Measurements from ENCODE around the gene GTF2F2. TPM values are rescaled to one million over a fixed set of nuclear protein-coding genes. Genes with fewer than 3 reads are reported as not detected.

GTF2F2 gene
- total and polyA plus RNA-seq, 2 donors (not counting 3 experiments of a cell fraction or from before 2014, with no cell fraction given) = 7.5 to 23.6 TPM

GRCh38 chr13:45141369-45141768, 21.1 kb downstream of the GTF2F2 start:
- no peaks in the 10 kb centered on the region for H3K9me1 ChIP-seq (replicated peaks; ENCODE audit: control insufficient read depth, extremely low read depth, insufficient read depth, low read length)
- no peaks in the 10 kb centered on the region for H3K9me3 ChIP-seq (replicated peaks; ENCODE audit: control insufficient read depth, insufficient read depth, low read length)
- intact Hi-C loops (cut with micrococcal nuclease) = no loop called here
- H3K9ac ChIP-seq (replicated peaks; ENCODE audit: extremely low read depth, insufficient read depth, low read length) = no peak overlapping the region
- ChIA-PET CTCF (no interaction called here), POLR2A (no interaction called here)
- peaks cover 30% of the 10 kb centered on the region for H3K79me2 ChIP-seq (ENCODE audit: control insufficient read depth, insufficient read depth, low read length)
- no peak overlapping the region for H2AFZ ChIP-seq (ENCODE audit: low read depth, low read length)
- H4K20me1 ChIP-seq (replicated peaks; ENCODE audit: control insufficient read depth, extremely low read depth, insufficient read depth, low read length) = no peaks in the 10 kb centered on the region
- no peak for DNase-seq (ENCODE audit: low read depth, low spot score)
- dilution Hi-C loops (cut with MboI; ENCODE audit: extremely low pct_ligation_motif_present, low sequenced_read_pairs) = no loop called here
- peaks cover 6% of the 10 kb centered on the region for H3K4me1 ChIP-seq (ENCODE audit: control insufficient read depth, extremely low read depth, insufficient read depth, low read length)
- H3K27ac ChIP-seq (ENCODE audit: insufficient read depth, low read depth, low read length) = no peak overlapping the region
- FAIRE-seq = no peak
- no peak overlapping the region for H3K4me2 ChIP-seq (ENCODE audit: insufficient read depth, low read length)
- no peak overlapping the region for H3K4me3 ChIP-seq (replicated peaks in 1 of 3; ENCODE audit: insufficient read depth in 1 of 3, low read depth in 1 of 3, low read length in 3 of 3)
- no peak for TF ChIP-seq MYC (IDR thresholded peaks at IDR 0.05; ENCODE audit: low read depth, low read length)
- no peak for TF ChIP-seq GATA2 (IDR thresholded peaks at IDR 0.05; ENCODE audit: insufficient read depth, insufficient read length, low read depth, low read length)
- TF ChIP-seq POLR2A (IDR thresholded peaks at IDR 0.05; ENCODE audit: low read depth, low read length) = no peak
- TF ChIP-seq, protein P1, sequence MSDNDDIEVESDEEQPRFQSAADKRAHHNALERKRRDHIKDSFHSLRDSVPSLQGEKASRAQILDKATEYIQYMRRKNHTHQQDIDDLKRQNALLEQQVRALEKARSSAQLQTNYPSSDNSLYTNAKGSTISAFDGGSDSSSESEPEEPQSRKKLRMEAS (IDR thresholded peaks at IDR 0.05; ENCODE audit: insufficient read depth, insufficient read length) = no peak
- no peak for TF ChIP-seq POLR2AphosphoS5 (IDR thresholded peaks at IDR 0.05; ENCODE audit: insufficient read depth, low read depth, low read length)
- no peak for TF ChIP-seq FOS (IDR thresholded peaks at IDR 0.05; ENCODE audit: borderline replicate concordance, insufficient read depth, low read length)
- TF ChIP-seq, protein P2, sequence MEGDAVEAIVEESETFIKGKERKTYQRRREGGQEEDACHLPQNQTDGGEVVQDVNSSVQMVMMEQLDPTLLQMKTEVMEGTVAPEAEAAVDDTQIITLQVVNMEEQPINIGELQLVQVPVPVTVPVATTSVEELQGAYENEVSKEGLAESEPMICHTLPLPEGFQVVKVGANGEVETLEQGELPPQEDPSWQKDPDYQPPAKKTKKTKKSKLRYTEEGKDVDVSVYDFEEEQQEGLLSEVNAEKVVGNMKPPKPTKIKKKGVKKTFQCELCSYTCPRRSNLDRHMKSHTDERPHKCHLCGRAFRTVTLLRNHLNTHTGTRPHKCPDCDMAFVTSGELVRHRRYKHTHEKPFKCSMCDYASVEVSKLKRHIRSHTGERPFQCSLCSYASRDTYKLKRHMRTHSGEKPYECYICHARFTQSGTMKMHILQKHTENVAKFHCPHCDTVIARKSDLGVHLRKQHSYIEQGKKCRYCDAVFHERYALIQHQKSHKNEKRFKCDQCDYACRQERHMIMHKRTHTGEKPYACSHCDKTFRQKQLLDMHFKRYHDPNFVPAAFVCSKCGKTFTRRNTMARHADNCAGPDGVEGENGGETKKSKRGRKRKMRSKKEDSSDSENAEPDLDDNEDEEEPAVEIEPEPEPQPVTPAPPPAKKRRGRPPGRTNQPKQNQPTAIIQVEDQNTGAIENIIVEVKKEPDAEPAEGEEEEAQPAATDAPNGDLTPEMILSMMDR (IDR thresholded peaks at IDR 0.05; ENCODE audit: extremely low read depth in 1 of 2, insufficient read depth in 1 of 2, low read depth in 1 of 2, low read length in 2 of 2) = no peak
- no peak for TF ChIP-seq JUN (IDR thresholded peaks at IDR 0.05; ENCODE audit: borderline replicate concordance, insufficient read depth, insufficient read length, low read depth)
- TF ChIP-seq EZH2 (IDR thresholded peaks at IDR 0.05; ENCODE audit: borderline replicate concordance, low read depth, low read length, severe bottlenecking) = no peak
- H3K36me3 ChIP-seq (ENCODE audit: control insufficient read depth in 2 of 2, extremely low read depth in 1 of 2, insufficient read depth in 2 of 2, low read length in 2 of 2) = no peaks in the 10 kb centered on the region
- no TSS peak for BruUV-seq (replicated peaks)
- no peaks in the 10 kb centered on the region for H3K27me3 ChIP-seq (ENCODE audit: control insufficient read depth in 2 of 2, insufficient read depth in 2 of 2, low read length in 2 of 2)
